Embryonic facial prominence (tissue), 1 donor: ENCODE results near the gene EIF2B4.

ENCODE experiments used
- DNase-seq: peaks from one replicate; pipeline ENCODE4 v3.0.0-alpha.2; 2016; ENCODE audit errors: extremely low spot score

EIF2B4 gene

DNA sequence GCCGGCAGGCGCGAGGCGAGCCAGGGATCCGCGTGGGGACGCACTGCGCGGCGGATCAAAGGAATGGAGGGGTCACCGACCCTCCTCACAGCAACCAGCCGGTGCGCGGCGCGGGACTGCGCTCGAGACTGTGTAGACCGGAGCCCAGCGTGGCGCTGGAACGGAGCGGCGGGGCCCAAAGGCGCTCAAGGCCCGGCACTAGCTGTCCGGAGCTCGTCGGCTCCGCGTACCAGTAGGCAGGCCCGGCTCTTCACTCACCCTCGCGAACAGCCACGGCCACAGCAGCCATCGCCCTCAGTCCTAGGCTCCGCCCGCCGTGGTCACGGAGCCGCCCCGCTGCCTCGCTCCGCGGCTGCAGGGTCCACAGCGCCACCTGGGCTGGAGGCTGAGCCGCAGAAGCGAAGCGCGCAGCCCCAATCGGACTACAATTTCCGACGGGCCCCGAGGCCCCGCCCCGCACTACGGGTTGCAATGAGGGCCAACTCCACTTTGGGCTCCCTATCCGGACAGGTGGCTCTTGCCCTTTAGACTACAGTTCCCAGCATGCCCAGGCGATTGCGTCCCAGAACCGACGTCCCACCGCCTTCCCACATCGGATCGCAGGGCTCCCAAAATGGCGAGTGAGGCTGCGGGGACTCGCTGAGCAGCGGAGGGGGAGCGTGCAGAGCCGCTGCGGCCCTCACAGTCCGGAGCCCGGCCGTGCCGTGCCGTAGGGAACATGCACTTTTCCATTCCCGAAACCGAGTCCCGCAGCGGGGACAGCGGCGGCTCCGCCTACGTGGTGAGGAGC lies at the start of gene EIF2B4, which contains the start of gene SNX17:
Gene EIF2B4, minus strand, starts transcription at position 313 of the 790 bp plus-strand sequence. Its CDS starts 24 bp downstream, at position 289.
Gene SNX17, plus strand, starts transcription at position 591 of the 790 bp plus-strand sequence. Its CDS starts 128 bp downstream, at position 719.
- DNase-seq, result peak; percentile 99

DNA sequence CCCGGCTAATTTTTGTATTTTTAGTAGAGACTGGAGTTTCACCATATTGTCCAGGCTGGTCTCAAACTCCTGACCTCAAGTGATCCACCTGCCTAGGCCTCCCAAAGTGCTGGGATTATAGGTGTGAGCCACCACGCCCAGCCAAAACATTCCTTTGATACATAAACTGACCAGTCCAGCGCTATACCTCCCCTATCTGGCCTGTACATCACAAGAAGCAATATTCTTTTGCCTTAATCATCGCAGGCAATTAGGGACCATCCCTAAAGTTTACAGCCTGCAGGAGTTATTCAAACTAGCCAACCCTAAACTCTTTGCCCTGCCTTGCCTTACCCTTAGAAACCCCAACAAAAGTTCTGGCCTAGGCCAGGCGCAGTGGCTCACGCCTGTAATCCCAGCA lies 46.0 kb upstream of the EIF2B4 start:
- DNase-seq, result no peak

DNA sequence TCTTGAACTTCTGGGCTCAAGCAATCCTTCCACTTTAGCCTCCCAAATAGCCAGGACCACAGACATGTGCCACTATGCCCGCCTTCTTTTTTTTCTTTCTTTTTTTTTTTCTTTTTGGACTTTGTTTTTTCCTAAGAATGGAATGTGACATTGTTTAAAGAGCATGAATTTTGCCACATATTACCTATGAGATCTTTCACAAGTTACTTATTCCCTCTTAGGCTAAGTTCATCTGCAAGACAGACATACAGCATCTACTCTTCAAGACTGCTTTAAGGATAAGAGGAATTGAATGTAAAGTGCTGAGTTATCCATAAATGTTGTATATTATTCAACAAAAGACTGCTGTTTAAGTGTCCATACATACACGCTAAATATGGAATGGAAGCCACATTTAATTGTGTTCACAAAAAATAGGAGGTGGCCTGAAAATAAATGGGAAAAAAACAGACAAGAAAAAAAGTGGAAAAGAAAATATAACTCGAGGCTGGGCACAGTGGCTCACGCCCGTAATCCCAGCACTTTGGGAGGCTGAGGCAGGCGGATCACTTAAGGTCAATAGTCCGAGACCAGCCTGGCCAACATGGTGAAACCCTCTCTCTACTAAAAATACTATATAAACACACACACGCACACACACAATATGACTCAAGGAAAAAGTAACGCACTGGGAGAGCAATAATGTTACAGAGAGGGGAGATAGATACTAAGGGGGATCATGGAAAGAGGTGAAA lies 42.4 kb upstream of the EIF2B4 start:
- no peak for DNase-seq

DNA sequence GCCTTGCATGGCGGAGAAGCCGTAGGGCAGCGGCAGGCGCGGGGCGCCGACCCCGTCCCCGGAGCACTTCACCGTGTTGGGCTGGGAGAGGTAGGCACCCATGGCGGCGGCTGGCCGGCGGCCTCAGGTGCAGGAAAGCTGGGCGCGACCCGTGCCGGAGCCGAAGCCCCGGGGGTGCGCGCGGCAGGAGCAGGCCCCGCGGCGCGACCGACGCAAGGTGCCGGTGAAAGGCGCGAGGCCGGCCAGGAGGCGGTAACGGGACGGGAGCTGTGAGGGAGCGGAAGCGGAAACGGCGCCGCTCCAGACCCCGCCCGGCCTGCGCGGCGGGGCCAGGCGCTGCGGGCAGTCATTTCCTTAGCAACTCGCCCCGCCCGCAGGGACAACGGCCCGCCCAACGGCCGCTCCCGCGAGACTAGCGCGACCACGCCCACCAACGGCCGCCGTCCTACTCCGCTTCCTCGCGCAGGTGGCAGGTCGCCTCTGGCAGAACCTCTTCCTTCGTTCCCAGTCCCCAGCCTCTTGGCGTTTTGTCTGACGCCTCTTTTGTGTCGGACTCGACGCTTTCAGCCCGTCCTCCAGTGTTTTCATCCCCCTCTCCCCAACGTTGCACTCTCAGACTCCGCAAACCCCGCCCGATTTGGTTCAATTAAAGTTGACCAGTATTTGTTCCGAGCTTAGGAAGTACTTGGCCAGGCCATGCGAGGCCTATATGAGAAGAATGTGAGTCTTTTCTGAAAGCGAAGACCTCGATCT lies 39.4 kb upstream of the EIF2B4 start, which contains the start of gene PPM1G:
Gene PPM1G, minus strand, starts transcription at position 271 of the 753 bp plus-strand sequence. Its CDS starts 169 bp downstream, at position 102.
- peak; percentile 80 for DNase-seq

DNA sequence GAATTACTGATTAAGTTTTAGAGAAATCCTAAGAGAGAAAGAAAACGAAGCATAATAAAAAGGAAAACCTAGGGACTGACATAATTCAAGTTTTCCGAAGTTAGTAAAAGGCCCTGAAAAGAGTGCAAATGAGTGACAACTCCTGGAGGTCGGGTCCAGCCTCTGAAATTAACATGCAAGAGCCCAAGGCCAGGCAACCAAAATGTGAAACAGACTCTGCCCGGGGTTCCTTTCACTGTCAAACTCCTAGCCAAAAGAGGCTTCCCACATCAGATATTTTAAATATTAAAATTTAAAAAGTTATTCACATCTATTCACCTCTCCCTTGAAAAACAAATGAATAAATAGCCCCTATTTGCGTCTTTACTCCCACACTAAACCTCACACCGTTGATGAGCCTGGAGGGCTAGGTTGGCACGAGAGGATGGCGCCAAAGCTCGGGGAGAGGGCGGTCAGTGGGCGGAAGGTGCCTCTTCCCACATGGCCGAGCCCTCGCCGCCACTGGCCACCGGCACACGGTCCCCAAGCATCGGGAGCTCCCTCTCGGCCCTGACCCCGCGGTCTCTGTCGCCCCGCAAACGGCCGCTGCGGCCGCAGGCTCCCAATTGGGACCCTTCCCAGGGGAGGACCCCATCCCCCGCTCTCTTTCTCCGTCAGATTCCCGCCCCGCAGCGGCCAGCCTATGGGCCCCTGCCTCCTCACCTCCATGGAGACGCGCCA lies 38.6 kb upstream of the EIF2B4 start:
- no peak for DNase-seq

DNA sequence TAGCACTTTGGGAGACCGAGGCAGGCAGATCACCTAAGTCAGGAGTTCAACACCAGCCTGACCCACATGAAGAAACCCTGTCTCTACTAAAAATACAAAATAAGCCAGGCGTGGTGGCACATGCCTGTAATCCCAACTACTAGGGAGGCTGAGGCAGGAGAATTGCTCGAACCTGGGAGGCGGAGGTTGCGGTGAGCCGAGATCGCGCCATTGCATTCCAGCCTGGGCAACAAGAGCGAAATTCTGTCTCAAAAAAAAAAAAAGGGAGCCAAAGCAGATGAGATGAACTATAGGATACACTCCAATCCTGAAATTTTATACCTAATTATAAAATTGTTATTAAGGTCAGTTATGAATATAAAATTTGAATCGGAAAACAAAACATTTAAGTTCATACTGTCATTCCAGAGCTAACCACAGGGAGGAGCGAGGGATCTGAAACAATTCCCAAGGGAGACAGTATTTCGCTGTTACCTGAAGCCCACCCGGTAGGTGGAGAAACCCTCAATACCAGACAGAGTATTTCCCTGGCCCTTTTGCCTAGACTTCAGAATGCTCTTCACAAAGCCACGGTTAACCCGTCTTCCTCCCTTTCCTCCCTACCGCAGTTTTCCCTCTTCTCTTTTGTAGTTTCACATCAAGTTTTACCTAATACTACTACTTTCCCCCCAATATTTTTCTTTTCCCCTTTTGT lies 37.8 kb upstream of the EIF2B4 start:
- peak; percentile 51 for DNase-seq

DNA sequence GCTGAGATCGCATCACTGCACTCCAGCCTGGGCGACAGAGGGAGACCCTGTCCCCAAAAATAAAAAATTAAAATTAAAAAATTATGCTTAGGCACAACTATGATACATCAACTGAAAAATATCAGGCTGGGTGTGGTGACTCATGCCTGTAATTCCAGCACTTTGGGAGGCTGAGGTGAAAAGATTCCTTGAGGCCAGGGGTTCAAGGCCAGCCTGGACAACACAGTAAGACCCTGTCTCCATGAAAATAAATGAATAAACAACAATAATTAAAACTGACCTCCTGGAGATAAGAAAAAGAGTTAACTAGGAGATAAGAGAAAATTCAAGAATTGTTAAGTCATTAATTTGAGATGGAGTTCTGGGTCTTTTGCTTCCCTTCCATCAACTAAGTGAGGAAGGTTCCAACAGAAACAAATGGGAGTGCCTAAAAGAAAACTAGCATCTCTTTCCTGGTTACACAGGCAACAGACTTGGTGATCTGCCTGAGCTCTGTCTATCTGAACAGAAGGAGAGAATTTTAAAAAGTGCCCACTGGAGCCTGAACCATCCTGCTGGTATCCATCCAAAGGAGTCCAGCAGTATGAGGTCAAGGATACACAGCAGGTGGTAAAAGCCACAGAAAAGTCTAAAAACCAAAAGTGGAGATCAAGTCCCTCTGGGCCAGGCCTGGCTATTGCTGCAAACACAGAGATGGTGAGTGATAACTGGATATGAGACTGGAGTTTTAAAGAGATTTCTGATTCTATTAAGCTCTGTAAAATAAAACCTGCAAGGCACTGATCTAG lies 30.4 kb upstream of the EIF2B4 start:
- DNase-seq, result no peak

DNA sequence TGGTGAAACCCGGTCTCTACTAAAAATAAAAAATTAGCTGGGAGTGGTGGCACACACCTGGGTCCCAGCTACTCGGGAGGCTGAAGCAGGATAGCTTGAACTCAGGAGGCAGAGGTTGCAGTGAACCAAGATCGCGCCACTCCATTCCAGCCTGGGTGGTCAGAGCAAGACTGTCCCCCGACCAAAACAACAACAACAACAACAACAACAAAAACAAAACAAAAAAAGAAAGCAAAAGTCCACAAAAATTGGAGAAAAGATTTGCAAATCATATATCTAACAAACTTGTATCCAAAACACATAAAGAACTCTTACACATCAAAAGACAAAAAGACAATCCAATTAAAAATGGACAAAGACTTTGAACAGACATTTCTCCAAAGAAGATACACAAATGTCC lies 28.8 kb upstream of the EIF2B4 start:
- DNase-seq, result no peak

DNA sequence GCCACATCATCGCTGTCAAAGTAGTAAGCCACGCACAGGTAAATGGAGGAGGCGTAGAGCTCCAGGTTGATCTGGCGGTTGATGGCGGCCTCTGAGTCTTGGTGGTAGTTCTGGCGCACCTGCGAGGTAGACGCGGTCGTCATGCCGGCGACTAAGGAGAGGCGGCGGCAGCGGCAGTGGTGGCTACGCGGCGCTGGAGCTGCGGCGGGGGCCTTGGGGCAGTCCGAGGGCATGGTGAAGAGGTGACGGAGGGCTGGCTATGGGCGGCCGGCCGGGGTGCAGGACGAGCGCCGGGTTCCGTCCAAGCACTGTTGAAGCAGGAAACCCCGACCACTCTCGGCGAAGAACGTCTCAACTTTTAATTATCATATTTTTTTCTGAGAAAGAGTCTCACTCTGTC lies 23.1 kb upstream of the EIF2B4 start:
- DNase-seq, result no peak

DNA sequence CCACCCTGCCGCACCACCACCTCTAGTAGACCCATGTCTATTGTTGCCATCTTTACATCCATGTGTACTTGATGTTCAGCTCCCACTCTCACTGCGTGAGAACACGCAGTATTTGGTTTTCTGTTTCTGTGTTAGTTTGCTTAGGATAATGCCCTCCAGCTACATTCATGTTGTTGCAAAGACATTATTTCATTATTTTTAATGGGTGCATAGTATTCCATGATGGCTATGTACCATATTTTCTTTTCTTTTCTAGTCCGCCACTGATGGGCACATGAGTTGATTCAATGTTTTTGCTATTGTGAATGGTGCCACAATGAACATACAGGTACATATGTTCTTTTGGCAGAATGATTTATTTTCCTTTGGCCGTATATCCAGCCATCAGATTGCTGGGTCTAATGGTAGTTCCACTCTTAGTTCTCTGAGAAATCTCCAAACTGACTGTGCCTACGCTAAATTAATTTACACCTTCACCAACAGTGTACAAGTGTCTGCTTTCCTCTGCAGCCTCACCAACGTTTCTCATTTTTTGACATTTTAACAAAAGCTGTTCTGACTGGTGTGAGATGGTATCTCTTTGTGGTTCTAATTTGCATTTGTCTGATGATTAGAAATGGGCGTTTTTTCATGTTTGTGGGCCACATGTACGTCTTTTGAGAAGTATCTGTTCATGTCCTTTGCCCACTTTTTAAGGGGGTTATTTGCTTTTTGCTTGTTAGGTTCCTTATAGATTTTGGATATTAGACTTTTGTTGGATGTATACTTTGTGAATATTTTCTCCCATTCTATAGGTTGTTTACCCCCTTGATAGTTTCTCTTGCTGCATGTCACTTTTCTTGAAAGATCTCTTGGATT lies 20.9 kb upstream of the EIF2B4 start:
- DNase-seq, result no peak

DNA sequence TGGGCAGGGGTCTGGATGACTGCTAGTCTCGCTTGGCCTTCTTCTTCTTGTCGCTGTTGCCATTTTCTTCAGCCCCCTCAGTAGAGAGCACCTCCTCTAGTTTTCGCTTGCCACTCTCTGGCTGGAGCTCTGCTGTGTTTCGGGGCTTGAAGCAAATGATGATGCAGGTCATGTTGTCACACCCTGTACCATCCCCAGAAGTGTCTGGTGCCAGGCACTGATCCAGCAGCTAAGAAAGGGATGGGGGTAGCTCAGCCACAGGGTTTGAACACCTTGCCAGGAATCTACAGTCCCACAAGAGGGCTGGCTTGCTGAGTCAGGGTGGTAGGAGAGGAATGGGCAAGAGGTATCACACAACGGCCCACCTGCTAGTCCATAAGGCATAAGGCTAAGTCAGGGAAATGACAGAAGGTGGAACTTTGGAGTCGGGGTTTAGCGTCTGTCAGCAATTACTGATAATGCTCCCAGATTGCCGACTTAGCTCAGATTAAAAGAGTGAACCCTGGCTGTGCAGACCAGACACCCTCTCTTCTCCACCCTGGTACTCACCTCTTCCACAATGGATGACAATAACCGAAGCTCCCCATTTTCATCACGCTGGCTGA lies 11.5 kb upstream of the EIF2B4 start:
- DNase-seq, result no peak

DNA sequence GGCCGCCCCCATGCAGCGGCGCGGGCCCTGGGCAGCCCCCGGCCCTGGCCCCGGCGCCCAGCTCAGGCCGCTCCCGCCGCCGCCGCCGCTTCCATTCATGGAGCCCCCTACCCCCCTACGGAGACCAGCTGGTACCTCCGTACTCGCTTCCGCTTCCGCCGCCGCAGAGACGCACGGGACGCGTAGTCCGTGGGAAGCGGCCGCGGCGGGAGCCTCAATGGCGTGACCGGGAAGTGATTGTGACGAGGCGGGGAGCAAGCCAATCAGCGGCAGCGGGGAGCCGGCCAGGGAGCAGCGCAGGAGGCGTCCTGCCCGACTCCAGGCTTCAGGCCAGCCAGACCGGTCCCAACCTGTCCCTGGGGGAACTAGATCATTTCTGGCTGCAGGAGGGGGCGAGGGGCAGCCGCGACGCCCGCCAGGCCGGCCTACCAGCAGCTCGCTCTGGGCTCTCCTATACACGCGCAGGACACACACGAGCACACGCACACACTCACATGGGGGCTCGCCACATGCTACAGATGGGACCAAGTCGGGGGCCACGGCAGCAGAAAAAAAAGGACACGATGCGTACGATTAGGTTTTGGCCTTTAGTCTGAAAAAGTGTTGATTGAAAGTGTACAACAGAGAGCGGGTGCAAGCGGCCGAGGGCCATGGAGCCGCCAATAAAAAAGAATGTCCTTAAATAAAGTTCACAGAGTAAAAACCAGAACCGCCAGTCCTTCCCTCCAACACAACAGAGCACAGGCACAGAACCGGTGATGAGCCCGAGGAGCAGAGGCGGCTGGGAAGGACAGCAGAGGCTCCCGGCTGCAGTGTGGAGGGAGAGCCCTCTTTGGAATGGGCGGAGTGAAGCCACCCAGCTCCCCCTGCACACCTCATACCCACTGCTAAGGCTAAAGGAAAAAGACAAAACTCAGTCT lies 10.7 kb upstream of the EIF2B4 start, which contains the start of gene ZNF513:
Gene ZNF513, minus strand, starts transcription at position 109 of the 920 bp plus-strand sequence. CDS start 208 bp downstream, outside the sequence.
- peak; percentile 85 for DNase-seq

DNA sequence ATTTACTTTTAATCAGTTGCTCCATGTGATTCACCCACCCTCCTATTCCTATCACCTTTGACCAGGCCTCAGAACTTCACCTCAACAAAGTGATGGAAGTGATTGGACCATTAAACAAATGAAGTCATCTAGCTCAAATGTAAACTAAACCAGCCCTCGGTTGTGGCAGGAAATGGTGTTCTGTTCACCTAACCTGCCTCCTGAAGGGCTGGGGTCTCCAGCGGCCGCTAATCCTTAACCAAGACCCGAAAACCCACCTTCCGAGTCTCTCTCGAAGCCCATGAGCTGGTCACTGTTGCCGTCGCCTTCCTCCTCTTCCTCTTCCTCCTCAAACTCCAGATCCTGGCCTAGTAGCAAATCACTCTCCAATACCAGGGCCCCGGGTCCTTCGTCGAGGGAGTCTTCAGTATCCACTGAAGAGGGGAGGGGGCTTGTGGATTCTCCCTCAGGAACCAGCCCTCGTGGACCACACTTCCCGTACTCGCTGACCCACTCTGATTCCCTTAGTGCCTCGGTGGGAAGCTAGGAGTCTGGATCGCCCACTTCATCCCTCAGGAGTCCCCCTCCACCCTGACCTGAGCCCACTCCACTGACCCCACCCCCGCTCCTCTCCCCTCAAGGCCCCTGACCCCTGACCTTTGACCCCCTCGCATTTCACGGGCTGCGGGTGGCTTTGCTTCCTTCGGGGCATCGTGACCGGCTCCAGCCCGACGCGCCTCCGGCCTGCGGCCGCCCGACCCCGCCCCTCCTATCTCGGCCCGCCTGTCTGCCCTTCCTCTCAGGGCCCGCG lies 9.9 kb upstream of the EIF2B4 start:
- DNase-seq, result no peak

DNA sequence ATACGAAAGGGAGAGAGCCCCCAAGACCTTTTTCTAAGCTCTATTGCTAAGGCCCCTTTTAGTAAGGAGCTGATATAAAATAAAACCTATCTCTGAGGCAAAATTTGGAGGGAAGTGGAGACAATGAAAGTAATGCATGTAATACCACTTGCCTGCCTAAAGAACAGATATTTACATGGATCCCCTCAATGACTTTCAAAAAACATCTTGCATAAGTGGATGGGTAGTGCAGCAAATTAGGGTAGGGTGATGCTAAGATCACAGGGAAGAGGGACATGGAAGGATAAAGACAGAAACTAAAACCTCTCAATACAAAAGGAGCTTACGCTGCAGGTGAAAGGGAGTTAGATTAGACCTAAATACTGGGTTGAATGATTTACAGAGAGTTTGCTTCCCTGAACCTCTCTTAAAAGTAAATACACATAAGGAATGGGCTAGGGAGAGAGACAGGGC lies 9.3 kb upstream of the EIF2B4 start:
- no peak for DNase-seq

DNA sequence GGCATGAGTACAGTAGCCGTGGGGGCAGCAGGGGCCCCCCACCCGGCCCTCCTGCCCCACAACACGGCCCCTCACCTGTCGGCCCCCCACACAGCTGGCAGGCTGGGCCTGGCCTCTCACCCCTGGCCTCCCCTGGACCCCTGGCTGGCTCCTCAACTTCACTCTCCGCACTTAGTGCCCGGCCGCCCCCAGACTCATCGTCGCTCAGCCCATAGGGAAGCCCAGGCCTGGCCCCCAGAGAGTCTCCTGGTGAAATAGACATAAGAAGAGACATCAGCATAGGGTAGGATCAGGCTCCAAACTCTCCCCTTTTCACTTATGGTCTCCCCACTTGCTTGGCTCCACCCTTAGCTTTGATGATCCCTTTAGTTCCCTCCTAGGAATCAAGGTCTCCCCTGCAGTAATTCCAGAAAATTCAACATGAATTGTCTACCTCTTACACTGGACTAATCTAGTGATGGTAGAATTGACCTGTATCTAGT lies 8.7 kb upstream of the EIF2B4 start:
- no peak for DNase-seq

DNA sequence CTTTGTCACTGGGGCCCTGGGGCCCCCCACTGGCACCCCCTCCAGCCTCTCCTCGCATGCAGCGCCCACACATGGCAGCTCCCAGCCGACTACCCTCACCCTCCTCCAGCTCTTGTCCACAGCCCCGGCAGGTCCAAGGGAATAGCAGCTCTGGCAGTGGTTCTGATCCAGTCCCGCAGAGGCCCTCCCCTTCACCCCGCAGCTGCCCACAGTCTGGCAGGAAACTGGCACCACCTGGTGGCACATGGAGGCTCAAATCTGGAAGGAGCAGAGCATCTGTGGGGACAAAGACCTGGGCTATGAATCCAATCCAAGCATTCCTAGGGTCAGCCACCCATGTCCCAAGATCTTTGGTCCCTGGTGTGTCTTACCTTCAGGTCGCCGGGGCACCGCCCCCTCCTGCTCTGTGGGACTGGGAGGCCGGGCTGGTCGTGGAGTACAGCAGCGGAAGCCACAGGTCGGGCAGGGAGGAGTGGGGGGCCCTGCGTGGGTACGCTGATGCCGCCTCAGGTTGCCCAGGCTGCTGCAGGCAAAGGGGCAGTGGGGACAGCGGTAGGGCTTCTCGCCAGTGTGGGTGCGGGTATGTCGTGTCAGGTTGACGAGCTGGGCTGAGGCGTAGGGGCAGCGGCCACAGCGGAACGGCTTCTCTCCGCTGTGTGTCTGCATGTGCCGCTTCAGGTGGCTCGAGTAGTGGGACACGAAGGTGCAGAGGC lies 8.1 kb upstream of the EIF2B4 start:
- DNase-seq, result no peak
